Measurements from ENCODE around the gene FBXL20.
A peak's percentile ranks its signal among the peaks of the same experiment; 100 is the strongest.
"Not testable (repeated sequence)": the region's sequence is repeated elsewhere in the genome, so short reads cannot be mapped to it uniquely, and the experiment has no call there.

Gene FBXL20

DNA sequence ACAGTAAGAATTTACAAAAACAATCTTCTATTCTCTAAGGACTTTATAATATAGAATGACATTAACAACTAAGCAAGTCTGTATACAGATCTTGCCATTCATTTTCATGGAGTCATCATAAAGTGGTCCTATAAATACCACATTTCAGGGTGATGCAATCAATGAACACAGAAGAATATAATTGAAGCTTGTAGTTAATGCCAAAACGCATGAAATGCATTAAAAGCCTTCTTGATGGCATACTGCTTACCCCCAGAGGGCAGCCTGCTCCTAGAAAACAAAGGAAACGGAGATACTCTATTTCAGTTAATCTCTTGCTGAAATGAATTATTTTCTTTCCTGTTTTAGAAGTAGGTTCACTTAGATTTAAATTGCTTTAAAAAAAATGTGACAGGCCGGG lies 130.5 kb downstream of the FBXL20 start:
- Mint-ChIP-seq H3K27me3 (no peaks in the 10 kb centered on the region), H3K4me3 (no peak overlapping the region), H3K9me3 (no peaks in the 10 kb centered on the region), H3K36me3 (peaks cover 30% of the 10 kb centered on the region), H3K4me1 (no peaks in the 10 kb centered on the region), H3K27ac (no peak overlapping the region)
- no peak for ATAC-seq

GRCh38 chr17:39264119-39264518 lies 137.3 kb downstream of the FBXL20 start:
- no peak overlapping the region for H3K4me3 Mint-ChIP-seq

DNA sequence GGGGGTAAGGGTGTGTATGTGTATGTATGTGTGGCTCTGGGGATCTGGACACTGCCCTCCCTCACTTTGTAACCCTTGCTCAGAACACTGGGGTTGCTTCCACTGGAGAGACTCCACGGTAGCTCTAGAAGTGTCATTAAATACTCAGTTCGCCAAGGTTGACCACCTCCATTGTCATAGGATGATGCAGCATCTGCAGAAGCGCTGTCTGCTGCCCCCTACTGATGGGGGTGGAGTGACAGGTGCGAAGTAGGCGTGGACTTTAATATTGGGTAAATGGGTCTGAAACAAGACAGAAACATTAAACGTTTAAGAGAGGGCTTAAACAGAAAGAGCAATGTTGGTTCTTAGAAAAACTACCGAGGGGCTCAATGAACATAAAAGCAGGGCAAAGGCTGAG lies 140.1 kb downstream of the FBXL20 start:
- Mint-ChIP-seq H3K9me3 (no peaks in the 10 kb centered on the region), H3K36me3 (peaks cover 55% of the 10 kb centered on the region), H3K4me1 (no peaks in the 10 kb centered on the region), H3K27me3 (no peaks in the 10 kb centered on the region), H3K4me3 (no peak overlapping the region), H3K27ac (no peak overlapping the region)
- ATAC-seq: no peak

More at GRCh38 chr17:39264119-39264518, 137.3 kb downstream of the FBXL20 start:
- Mint-ChIP-seq H3K4me1 (no peaks in the 10 kb centered on the region), H3K27me3 (no peaks in the 10 kb centered on the region), H3K36me3 (peaks cover 54% of the 10 kb centered on the region), H3K27ac (no peak overlapping the region), H3K9me3 (no peaks in the 10 kb centered on the region)
- ATAC-seq: no peak

GRCh38 chr17:39252788-39253460 lies 148.5 kb downstream of the FBXL20 start:
- Mint-ChIP-seq H3K27me3 (no peaks in the 10 kb centered on the region), H3K4me3 (no peak overlapping the region), H3K36me3 (peaks cover 38% of the 10 kb centered on the region), H3K4me1 (no peaks in the 10 kb centered on the region), H3K9me3 (no peaks in the 10 kb centered on the region), H3K27ac (no peak overlapping the region)
- no peak for ATAC-seq

GRCh38 chr17:39251997-39252396 lies 149.4 kb downstream of the FBXL20 start:
- H3K27me3 Mint-ChIP-seq: no peaks in the 10 kb centered on the region
- H3K36me3 Mint-ChIP-seq: peaks cover 31% of the 10 kb centered on the region
- H3K4me1 Mint-ChIP-seq: no peaks in the 10 kb centered on the region
- no peak overlapping the region for H3K4me3 Mint-ChIP-seq
- no peak overlapping the region for H3K27ac Mint-ChIP-seq
- no peaks in the 10 kb centered on the region for H3K9me3 Mint-ChIP-seq
- ATAC-seq: no peak

DNA sequence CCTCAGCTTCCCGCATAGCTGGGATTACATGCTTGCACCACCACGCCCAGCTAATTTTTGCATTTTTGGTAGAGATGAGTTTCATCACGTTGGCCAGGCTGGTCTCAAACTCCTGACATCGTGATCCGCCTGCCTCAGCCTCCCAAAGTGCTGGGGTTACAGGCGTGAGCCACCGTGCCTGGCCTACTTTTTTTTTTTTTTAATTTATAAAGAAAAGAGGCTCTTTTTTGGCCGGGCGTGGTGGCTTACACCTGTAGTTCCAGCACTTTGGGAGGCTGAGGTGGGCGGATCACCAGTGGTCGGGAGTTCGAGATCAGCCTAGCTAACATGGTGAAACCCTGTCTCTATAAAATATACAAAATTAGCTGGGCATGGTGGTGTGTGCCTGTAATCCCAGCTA lies 151.3 kb downstream of the FBXL20 start:
- H3K27ac Mint-ChIP-seq, H3K9me3 Mint-ChIP-seq, H3K4me1 Mint-ChIP-seq, H3K27me3 Mint-ChIP-seq, H3K4me3 Mint-ChIP-seq, ATAC-seq: not testable (repeated sequence)
- H3K36me3 Mint-ChIP-seq: peaks cover 21% of the 10 kb centered on the region

GRCh38 chr17:39246274-39246673 lies 155.2 kb downstream of the FBXL20 start:
- H3K36me3 Mint-ChIP-seq: no peaks in the 10 kb centered on the region
- no peak overlapping the region for H3K27ac Mint-ChIP-seq
- H3K4me3 Mint-ChIP-seq: no peak overlapping the region
- H3K9me3 Mint-ChIP-seq: no peaks in the 10 kb centered on the region
- ATAC-seq: no peak
- peaks cover 14% of the 10 kb centered on the region for H3K27me3 Mint-ChIP-seq
- peaks cover 20% of the 10 kb centered on the region for H3K4me1 Mint-ChIP-seq

GRCh38 chr17:39244600-39245570 lies 156.5 kb downstream of the FBXL20 start:
- H3K4me3 Mint-ChIP-seq: peak overlapping the region; percentile 16
- ATAC-seq: peak; percentile 82
- H3K9me3 Mint-ChIP-seq: no peaks in the 10 kb centered on the region
- no peak overlapping the region for H3K27ac Mint-ChIP-seq
- H3K4me1 Mint-ChIP-seq: peaks cover 24% of the 10 kb centered on the region
- H3K27me3 Mint-ChIP-seq: peaks cover 14% of the 10 kb centered on the region
- H3K36me3 Mint-ChIP-seq: no peaks in the 10 kb centered on the region

DNA sequence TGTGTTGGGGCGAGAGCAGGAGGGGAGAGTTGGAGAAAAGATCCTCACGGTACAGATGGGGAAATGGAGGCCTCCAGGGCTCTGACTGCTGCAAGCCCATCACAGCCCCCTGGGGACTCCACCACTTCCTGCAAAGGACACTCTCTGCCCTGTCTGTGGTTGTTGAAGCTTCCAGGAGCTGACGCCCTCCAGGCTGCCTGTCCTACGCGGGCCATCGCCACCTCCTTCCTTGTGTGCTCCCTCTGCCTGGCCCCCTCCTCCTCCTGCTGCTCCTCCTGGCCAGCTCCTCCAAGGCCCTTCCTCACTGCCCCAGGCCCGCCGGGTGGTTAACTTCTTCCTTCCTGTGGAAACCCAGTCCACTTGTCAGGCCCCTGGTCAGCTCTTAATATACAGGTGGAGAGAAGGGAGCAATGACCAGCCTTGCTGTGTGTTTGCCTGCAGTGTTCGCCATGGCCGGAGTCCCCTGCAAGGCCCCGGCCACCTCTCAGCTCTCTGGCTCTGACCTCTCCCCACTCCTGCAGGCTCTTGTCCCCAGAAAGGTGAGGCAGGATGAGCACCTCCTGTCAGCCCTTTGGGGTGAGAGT lies 157.3 kb downstream of the FBXL20 start:
- H3K27ac Mint-ChIP-seq: no peak overlapping the region

DNA sequence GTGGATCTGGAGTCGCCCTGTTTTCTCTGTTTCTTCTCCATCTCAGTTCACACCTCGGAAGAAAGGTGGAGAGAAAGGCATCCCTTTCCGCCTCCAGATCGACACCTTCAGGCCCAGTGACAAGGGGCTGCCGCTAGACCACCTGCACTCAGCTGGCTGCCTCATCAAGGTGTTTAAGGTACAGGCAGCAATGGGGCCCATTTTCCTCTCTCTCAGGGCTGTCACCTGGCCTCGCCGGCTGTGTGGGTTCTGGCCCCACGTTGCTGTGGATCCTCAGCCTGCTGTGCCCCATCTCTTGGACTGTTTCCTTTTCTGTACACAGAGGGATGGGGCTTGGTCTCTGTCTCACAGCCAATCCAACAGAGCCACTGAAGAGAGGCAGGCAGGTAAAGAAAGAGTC lies 158.3 kb downstream of the FBXL20 start:
- ATAC-seq: no peak
- Mint-ChIP-seq H3K9me3 (no peaks in the 10 kb centered on the region), H3K27me3 (peaks cover 14% of the 10 kb centered on the region), H3K4me1 (peaks cover 40% of the 10 kb centered on the region), H3K4me3 (no peak overlapping the region), H3K36me3 (no peaks in the 10 kb centered on the region), H3K27ac (no peak overlapping the region)

More for the DNA sequence above, 157.3 kb downstream of the FBXL20 start:
- no peaks in the 10 kb centered on the region for H3K9me3 Mint-ChIP-seq
- H3K4me1 Mint-ChIP-seq: peaks cover 31% of the 10 kb centered on the region
- peak overlapping the region; percentile 33 for H3K4me3 Mint-ChIP-seq
- no peaks in the 10 kb centered on the region for H3K36me3 Mint-ChIP-seq
- peak; percentile 88 for ATAC-seq
- peaks cover 14% of the 10 kb centered on the region for H3K27me3 Mint-ChIP-seq

DNA sequence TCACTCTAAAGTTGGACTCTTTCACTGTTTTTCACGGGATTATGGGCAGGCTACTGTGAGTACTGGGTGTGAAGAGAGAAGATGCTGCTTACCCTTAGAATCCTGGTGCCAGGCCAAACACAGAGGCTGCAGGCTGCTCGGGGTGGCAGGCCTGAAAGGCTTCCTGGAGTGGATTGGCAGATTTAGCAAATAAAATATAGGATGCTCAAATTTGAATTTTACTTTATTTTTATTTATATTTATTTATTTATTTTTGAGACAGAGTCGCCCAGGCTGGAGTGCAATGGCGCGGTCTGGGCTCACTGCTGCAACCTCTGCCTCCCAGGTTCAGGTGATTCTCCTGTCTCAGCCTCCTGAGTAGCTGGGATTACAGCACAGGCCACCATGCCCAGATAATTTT lies 160.8 kb downstream of the FBXL20 start:
- Mint-ChIP-seq H3K4me3 (no peak overlapping the region), H3K36me3 (no peaks in the 10 kb centered on the region), H3K4me1 (peaks cover 42% of the 10 kb centered on the region), H3K27me3 (peaks cover 14% of the 10 kb centered on the region), H3K27ac (no peak overlapping the region), H3K9me3 (no peaks in the 10 kb centered on the region)
- no peak for ATAC-seq

DNA sequence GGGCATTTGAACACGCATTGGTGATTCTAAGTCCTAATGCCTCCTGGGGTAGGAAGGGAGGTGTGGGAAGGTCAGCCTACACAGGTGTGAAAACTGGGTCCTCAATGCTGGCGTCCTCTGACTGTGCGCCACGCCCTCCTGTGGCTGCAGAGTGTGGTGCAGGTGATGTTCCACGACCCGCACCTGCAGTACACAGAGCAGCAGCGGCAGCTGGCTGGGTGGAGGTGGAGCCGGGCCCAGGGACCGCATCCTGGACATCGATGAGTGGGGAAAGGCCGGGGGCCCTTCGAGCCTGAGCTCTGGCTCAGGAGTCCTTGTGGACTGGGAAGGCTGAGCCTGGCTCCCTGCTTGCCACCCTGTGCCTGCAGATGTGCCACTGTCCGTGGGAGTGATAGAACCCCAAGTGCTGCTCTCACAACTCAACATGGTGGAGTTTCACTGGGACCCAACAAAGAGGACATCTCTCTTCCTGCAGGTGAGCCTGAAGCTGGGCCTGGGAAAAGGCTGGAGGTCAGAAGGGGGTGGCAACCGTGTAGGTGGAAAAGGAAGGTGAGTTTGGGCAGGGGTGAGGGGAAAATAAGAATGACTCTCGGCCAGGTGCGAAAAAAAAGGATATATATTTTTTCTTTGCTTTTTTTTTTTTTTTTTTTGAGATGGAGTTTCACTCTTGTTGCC lies 161.6 kb downstream of the FBXL20 start:
- H3K9me3 Mint-ChIP-seq: no peaks in the 10 kb centered on the region
- no peak overlapping the region for H3K4me3 Mint-ChIP-seq
- H3K4me1 Mint-ChIP-seq: peaks cover 38% of the 10 kb centered on the region
- H3K36me3 Mint-ChIP-seq: no peaks in the 10 kb centered on the region
- ATAC-seq: peak; percentile 66
- peaks cover 14% of the 10 kb centered on the region for H3K27me3 Mint-ChIP-seq
- H3K27ac Mint-ChIP-seq: peak overlapping the region; percentile 20

DNA sequence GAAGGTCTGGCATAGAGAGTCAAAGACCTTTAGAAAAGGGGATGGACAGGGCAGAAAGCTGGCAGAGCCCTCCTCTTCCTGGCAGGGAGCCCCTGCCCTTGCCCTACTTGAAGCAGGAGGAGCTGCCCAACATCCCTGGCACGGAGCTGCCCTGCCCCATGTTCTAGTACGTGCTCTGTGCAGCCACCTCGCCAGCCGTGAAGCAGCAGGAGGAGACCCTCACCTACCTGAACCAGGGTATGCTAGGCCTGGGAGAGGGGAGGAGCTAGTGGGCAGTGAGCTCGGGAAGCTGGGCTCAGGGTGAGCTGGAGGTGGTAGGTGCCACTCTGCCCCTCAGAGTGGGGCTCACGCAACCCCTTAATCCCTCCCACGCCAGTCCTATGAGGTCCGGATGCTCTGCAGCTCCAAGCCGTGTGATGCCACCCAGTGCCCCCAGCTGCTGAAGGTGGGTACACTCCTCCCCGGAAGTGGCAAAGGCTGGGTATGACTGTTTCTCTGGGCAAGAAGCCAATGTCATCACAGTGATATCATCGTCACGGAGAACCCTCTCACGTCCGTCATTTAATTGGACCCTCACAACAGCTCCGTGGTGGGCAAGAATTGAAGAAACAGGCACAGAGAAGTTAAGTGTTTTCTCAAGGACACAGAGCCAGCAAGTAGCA lies 163.0 kb downstream of the FBXL20 start:
- Mint-ChIP-seq H3K4me3 (peak overlapping the region; percentile 44), H3K36me3 (no peaks in the 10 kb centered on the region), H3K4me1 (peaks cover 25% of the 10 kb centered on the region), H3K27me3 (peaks cover 10% of the 10 kb centered on the region), H3K9me3 (no peaks in the 10 kb centered on the region), H3K27ac (peak overlapping the region; percentile 73)
- ATAC-seq: peak; percentile 84

DNA sequence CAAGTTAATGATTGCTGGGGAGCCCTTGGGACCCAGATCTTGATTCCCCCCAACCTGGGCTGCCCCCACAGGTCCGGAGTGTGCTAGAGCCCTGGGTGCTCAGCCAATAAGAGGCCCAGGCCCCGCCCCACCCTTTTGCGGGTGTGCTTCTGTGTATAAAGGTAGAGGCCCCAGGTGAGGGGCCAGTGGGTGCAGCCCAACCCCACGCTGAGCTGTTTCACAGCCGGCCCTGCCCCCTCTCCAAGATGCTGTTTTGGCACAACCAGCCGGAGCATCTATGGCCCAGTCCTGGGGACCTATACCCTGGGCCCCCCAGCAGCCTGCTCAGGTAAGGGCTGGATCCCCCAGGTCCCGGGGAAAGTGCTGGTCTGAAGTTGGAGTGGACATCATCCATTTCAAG lies 163.8 kb downstream of the FBXL20 start:
- Mint-ChIP-seq H3K27me3 (peaks cover 6% of the 10 kb centered on the region), H3K4me1 (peaks cover 22% of the 10 kb centered on the region), H3K4me3 (no peak overlapping the region), H3K9me3 (no peaks in the 10 kb centered on the region), H3K36me3 (no peaks in the 10 kb centered on the region), H3K27ac (peak overlapping the region; percentile 73)
- ATAC-seq: no peak

Measured in stimulated activated memory B cell treated with anti-CD40 and anti-IgM and Interleukin-4, amounts not matched to agents 10 μg/mL and 1 μg/mL and 100 μg/mL, for 72 hours (primary cell).